GM19035 (cell line): Measurements from ENCODE around the gene PRUNE2.
A peak's percentile ranks its signal among the peaks of the same experiment; 100 is the strongest.
"Not testable (repeated sequence)": the region's sequence is repeated elsewhere in the genome, so short reads cannot be mapped to it uniquely, and the experiment has no call there.

Source experiments
- ATAC-seq: cut with Tn5 transposase; IDR thresholded peaks from one replicate; pipeline ENCODE4 v1.9.1; 2021; ENCODE audit not compliant: unreplicated experiment

PRUNE2 gene

DNA sequence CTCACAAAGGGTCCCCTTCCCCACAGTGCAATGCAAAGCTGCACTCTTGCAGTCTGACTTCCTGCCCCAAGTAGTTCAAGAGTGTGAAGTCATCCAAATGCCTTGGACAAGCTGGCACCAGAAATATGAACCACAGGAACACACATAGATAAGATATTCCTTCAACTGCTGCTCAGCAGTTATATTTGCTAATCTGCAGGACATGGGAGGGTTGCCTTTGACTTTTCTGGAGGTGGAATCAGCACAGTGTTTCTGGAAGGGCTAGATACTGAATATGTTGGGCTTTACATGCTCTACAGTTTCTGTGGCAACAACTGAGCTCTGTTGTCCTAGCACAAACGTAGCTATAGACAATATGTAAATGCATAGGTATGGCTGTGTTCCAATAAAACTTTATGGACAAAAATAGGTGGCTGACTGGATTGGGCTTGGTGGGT is 238.4 kb downstream of the PRUNE2 start:
- ATAC-seq, result no peak

DNA sequence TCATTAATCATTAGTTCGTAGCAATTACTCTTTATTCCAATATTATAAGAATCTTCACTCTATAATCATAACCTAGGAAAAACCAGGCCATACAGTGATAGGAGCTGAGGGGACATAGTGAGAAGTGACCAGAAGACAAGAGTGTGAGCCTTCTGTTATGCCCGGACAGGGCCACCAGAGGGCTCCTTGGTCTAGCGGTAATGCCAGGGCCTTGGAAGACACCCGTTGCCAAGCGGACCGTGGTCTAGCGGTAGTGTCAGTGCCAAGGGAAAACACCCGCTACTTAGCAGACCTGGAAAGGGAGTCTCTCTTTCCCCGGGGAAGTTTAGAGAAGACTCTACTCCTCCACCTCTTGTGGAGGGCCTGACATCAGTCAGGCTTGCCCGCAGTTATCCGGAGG is 239.9 kb downstream of the PRUNE2 start:
- ATAC-seq, result not testable (repeated sequence)

- no peak for ATAC-seq
Measured at GRCh38 chr9:76665458-76665857, 240.5 kb downstream of the PRUNE2 start.

GRCh38 chr9:76664120-76664519 is 241.8 kb downstream of the PRUNE2 start:
- no peak for ATAC-seq

DNA sequence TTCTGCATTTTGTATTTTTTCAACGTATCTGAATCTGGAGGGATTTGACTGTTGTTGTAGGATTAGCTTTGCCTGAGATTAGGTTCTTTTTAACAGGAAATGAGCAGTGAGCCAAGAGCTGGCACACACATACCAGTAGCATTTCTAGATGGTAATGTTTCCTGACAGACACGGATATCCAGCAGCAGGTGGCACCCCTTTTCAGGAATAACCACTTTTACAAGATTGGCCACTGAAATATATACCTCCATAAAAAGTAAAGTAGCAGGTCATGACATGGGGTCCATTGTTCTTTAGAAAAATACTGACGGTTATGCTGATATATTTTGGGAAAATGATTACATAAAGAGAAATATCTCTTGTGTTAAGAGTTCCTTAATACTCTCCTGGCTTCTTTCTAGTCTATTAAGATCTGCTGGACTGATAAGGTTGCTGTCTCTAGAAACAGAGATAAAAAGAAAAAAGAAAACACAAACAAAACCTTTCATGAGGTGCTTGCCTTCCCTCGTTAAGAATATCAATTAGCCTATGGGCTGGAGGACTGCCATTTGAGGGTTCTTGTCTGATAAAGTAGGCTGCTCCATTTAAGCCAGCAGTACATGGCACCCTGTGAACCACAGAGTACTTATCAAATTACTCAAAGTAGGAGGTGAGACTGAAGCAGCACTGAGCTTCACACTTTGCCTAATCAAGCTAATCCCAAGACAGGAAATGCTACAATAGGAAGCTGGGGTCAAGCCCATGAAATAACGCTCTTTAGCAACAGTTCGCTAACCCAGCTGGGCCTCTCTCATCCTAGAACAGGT is 243.2 kb downstream of the PRUNE2 start:
- no peak for ATAC-seq

- peak; percentile 71 for ATAC-seq
Measured at GRCh38 chr9:76658510-76659231, 247.2 kb downstream of the PRUNE2 start.

DNA sequence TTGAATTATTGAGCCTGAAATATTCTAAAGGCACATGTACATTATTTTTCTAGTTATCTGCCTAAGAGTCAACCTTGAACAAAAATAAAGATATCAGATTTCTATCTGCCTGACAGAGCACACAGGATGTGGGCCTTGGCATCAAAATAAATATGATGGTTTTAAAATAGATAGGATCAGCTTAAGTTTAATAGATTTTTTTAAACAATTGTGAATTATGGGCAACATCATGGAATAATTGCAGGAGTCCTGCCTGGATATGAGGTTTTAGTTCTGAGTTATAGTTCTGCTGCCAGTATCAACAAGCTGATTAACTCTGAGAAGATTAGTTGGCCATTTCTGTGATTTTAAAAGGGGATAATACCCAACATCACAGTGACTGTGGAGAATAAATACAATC is 248.6 kb downstream of the PRUNE2 start:
- no peak for ATAC-seq

GRCh38 chr9:76655971-76656370 is 249.9 kb downstream of the PRUNE2 start:
- ATAC-seq, result no peak

GRCh38 chr9:76655121-76655541 is 250.8 kb downstream of the PRUNE2 start:
- no peak for ATAC-seq

DNA sequence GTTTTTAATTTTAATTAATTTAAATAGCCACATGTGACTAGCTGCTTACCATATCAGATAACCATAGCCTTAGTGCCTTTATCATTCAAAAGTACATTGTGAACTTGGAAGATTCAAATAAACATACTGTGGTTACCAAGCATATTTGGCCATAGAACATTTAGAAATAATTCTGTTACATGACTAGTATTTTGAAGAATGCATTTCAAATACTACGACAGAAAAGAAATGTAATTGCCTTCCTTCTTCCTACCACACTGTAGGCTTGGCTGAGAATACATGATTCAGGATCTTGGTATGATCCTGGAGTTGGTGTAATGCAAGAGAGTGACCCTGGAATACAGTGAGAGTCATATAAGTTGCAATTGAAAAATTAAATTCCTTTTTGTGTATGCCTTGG is 251.3 kb downstream of the PRUNE2 start:
- ATAC-seq, result no peak

DNA sequence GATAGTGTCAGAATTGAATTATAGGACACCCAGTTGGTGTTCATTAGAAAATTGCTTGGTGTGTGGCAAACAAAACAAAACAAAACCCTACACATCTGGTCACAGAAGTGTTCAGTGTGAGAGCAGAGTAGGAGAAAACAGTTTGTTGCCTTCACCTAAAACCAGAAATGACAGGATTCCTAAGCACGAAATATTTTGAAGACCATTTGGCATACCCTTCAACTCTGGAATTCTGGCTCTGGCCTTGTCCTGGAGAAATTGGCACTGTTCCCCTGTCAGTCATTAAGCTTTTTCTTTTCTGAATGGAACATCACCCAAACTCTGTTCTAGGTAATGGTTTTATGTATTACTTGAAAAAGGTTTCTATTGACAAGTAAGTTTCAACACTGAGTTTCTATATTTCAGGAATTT is 251.9 kb downstream of the PRUNE2 start:
- ATAC-seq, result no peak

GRCh38 chr9:76652894-76653293 is 253.0 kb downstream of the PRUNE2 start:
- ATAC-seq, result no peak

DNA sequence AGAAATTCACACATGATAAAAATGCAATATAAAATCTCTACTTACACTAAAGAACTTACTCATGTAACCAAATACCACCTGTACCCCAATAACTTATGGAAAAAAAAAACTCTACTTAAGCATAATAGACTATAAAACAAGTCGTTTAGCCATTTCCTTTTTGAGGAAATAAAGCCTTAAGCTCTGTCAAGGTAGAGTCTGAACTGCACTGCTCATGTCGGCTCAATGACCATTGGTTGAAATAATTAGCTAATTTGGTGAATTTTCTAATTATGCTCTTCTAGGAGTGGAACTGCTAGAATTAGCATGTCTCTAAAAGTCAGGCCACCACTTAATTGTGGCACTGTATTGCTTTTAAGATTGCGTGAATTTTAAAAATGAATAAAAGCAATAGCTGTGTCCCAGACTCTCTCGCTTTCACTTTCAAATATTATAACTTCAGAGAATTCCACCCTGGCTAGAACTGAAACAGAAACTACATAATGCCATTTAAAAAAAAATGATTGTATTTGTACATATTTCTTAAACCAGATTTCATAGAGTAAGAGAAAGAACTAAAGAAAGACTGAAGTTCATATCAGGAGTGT is 254.7 kb downstream of the PRUNE2 start:
- no peak for ATAC-seq

DNA sequence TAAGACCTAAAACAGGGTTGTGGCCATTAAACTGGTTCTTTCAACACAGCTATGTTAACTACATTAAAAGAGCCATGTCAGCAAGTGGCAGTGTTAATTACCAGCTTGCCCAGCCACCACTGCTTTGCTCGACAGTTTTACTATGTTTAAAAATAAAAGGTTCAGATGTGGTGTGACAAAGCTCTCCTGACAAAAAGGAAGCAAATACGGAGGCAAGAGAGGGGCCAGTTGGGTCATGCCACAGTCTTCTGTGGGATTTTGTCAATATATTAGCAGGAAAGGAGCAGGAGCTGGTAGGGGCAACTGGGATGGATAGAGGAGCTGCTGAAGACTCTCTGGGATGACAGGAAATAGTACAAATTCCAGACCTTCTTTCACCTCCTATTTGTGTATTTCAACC is 255.2 kb downstream of the PRUNE2 start:
- ATAC-seq, result no peak

DNA sequence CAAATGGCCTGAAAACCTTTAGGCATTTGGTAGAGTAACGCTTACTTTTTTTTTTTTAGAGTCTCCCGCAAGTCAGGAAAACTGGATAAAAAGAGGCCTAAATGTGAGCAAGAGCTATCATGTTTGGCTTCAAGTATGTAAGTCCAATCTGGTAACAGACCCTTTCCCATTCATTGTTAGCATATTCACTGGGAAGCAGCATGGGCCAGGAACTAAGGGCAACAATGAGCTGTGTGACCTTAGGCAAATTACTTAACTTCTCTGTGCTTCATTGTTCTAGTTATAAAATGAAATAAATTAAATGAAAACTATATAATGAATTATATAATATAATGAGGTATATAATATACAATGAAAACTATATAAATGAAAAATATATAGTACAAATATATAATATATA is 256.0 kb downstream of the PRUNE2 start:
- ATAC-seq, result no peak

- ATAC-seq, result no peak
Measured at GRCh38 chr9:76646249-76646648, 259.7 kb downstream of the PRUNE2 start.

- no peak for ATAC-seq
Measured at GRCh38 chr9:76644647-76645250, 261.2 kb downstream of the PRUNE2 start.

DNA sequence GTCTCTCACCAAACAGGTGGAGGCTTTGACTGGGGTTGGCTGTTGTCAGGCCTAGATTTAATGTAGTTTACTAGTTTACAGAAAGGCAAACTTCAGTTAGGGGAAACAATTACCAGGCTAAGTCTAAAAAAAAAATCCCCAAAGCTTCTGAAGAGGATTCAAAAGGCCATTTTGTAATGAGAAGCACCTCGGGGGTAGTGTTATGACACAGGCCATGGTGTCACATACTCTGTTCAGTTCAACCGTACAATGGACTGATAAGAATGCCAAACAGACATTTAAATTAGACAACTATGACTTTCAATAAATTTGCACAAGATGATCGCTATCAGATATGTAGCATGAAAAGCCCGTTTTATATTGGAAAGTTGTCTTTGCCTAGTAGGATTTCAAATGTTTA is 261.7 kb downstream of the PRUNE2 start:
- peak; percentile 15 for ATAC-seq

DNA sequence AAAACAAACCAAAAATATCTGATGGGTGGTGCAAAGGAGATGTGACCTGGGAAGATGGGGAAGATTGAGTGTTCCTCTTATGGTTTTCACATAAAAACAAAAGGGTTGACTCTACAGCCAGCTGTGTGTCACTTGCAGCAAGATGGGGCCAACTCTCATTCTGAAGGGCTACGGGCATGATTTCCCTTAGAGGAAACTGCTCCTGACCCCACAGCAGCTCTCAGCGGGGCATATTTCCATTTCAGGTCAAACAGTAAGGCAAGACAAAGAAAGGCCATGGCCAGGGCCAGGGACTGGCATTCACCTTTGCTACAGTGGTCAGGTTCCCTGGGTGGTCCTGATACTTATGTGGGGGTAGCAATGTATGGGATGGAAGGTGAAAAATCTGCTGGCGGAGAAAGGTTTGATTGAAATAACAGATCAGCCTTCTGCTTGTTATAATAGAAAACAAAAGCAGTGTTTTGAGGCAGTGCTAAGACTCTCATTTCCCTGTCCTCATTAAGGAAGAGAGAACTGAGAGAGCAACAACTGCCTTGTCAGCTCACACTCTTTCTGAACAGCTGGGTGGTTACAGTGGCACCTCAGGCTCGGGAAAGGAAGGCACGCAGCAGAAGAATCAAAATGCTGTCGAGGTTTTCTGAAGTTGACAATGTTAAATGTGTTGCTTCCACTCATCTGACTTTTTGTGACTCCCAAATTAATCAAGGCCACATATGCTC is 262.4 kb downstream of the PRUNE2 start:
- peak; percentile 88 for ATAC-seq

DNA sequence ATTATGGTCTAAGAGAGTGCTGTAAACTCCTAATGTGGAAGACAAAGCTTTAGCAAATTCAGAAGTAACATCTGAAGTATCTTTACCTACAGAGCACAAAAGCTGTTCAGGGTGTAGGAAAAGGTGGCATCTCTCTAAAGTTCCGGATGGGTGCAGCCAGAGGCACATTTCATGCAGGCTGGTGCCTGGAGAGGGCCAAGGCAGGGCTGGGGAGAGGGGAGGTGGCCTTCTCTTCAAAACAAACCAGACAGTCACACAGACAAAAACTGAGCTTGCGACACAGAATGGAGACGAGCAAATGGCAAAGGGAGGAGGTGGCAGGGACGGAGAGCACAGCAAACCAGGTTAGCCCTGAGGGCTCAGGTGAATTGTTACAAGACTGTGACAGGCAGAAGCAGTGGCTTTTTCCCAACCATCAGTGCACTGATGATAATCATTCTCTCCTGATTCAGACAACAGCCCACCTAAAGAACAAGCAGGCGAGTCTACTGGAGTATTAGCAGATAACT is 263.2 kb downstream of the PRUNE2 start:
- no peak for ATAC-seq

DNA sequence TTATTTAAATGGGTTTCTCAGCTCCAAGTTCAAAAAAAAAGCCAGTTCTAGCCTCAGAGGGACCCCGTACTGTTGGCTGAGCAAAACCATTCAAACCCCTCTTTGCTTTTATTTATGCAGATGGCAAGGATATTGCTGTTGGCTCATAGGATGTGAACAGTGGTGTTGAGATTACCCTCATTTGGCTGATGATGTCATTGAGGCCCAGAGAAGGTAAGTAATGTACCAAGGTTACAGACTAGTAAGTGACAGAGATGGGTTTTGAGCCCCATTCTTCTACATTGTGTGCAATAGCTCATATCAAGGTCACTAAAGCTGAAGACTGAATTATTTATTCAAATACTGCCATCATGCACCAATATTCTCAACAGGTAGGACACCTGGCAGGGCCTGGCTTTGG is 263.8 kb downstream of the PRUNE2 start:
- ATAC-seq, result no peak
